ENCODE results near the gene ZBTB42. TPM values are rescaled to one million over a fixed set of nuclear protein-coding genes. Genes with fewer than 3 reads are reported as not detected.
A peak's percentile ranks its signal among the peaks of the same experiment; 100 is the strongest.

The ZBTB42 gene
- total RNA-seq, 1 donor from 2014 or later: 3.1 TPM

DNA sequence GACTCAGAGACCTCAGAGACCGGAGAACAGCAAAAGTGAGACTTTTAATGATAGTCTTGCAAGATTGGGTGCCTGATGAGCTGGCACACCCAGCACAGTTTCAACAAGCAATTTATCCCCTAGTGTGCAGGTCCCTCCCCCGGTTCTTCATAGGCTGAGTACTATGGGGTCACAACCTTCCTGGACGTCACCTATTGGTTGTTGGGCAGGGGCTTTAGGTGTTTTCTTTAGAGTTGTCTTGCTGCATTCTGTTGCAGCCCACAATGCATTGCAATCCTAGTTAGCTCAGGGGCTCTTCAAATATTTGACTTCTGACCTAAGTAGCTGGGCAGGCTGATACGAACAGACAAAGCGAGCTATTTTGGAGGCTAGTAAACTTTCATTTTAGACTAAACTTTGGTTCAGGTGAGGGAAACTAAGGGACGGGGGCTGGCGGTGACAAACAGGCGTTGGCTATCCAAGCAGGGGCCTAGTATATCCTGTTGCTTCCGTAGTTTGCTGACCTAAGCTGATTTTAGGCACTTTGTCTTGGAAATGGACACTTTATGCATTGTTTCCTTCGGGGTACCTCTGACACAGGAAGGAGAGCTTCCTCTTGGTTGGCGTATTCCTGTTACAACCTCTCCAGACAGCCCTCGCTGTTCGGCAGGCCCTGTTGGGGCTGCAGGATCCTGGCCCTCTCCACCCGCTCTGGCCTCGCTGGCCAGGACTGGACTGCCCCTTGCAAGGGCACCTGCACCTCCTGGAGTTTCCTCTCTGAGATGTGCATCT is 33.9 kb upstream of the ZBTB42 start:
- TF ChIP-seq, protein P1, sequence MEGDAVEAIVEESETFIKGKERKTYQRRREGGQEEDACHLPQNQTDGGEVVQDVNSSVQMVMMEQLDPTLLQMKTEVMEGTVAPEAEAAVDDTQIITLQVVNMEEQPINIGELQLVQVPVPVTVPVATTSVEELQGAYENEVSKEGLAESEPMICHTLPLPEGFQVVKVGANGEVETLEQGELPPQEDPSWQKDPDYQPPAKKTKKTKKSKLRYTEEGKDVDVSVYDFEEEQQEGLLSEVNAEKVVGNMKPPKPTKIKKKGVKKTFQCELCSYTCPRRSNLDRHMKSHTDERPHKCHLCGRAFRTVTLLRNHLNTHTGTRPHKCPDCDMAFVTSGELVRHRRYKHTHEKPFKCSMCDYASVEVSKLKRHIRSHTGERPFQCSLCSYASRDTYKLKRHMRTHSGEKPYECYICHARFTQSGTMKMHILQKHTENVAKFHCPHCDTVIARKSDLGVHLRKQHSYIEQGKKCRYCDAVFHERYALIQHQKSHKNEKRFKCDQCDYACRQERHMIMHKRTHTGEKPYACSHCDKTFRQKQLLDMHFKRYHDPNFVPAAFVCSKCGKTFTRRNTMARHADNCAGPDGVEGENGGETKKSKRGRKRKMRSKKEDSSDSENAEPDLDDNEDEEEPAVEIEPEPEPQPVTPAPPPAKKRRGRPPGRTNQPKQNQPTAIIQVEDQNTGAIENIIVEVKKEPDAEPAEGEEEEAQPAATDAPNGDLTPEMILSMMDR (IDR thresholded peaks at IDR 0.05): no peak
- Mint-ChIP-seq H3K4me3 (ENCODE audit: unreplicated experiment) (no peak overlapping the region), H3K9me3 (ENCODE audit: unreplicated experiment) (no peaks in the 10 kb centered on the region)

DNA sequence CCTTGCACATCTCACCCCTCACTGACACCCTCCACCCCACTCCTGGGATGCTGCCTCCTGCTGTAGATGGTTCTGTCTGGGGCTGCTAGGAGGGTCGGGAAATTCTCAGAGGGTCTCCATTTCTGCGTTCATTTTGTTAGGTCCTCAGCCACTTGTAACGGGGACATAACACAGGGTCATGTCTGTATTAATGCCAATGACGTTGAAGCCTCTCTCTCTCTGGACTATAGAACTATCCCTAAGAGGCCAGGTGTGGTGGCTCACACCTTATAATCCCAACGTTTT is 33.3 kb upstream of the ZBTB42 start:
- Mint-ChIP-seq H3K27me3 (ENCODE audit: unreplicated experiment) (no peaks in the 10 kb centered on the region), H3K9me3 (ENCODE audit: unreplicated experiment) (no peaks in the 10 kb centered on the region), H3K36me3 (ENCODE audit: unreplicated experiment) (peaks cover 27% of the 10 kb centered on the region), H3K4me3 (ENCODE audit: unreplicated experiment) (no peak overlapping the region), H3K4me1 (ENCODE audit: unreplicated experiment) (peaks cover 13% of the 10 kb centered on the region), H3K27ac (ENCODE audit: unreplicated experiment) (no peak overlapping the region)
- TF ChIP-seq, protein P1 (IDR thresholded peaks at IDR 0.05): no peak
- no peak for DNase-seq (ENCODE audit: extremely low spot score, unreplicated experiment)

More for the DNA sequence above, 33.9 kb upstream of the ZBTB42 start:
- peaks cover 15% of the 10 kb centered on the region for H3K4me1 Mint-ChIP-seq (ENCODE audit: unreplicated experiment)
- H3K27me3 Mint-ChIP-seq (ENCODE audit: unreplicated experiment): no peaks in the 10 kb centered on the region
- no peak overlapping the region for H3K27ac Mint-ChIP-seq (ENCODE audit: unreplicated experiment)
- H3K36me3 Mint-ChIP-seq (ENCODE audit: unreplicated experiment): peaks cover 26% of the 10 kb centered on the region
- no peak for DNase-seq (ENCODE audit: extremely low spot score, unreplicated experiment)

DNA sequence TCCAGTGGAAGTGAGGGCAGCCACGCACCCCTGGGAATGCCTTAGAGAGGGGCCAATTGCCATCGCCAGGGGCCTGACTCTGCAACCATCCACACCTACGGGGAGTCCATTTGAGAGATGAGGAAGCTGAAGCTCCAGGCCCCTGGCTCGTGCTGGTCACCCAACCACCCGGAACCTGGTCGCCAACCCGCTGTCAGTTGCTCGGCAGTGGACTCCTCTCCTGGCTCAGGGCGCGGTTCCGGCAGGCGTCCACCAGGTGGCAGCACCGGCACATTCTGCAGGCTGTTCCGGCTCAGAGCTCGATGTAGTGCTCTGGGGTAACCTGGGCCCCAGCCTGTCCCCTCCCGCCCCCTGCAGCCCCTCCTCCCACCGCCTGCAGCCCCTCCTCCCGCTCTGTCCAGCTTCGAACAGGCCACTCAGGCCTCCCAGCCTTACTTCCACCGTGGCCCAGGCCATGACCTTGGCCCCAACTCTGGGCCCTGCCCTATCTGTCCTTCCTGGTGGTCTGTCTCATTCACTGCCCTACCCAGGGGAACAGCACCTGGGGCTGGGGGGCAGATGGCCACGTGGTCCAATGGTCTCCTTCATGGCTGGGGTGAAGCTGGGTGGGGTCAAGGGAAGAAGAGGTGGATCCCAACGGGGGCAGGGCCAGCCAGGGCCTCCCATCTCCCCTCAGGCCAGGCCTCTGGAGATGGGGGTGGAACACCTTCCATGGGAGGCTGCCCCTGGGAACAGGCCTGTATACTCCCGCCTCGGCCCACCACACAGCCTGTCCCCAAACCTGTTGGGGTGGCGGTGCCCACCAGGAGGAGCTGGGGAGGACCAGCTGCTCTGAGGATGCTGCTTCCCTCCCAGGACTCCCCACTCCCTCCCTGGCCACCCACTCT is 32.2 kb upstream of the ZBTB42 start:
- H3K9me3 Mint-ChIP-seq (ENCODE audit: unreplicated experiment): no peaks in the 10 kb centered on the region
- H3K27me3 Mint-ChIP-seq (ENCODE audit: unreplicated experiment): no peaks in the 10 kb centered on the region
- H3K4me1 Mint-ChIP-seq (ENCODE audit: unreplicated experiment): peaks cover 13% of the 10 kb centered on the region
- TF ChIP-seq, protein P1 (IDR thresholded peaks at IDR 0.05): peak; percentile 95
- DNase-seq (ENCODE audit: extremely low spot score, unreplicated experiment): peak; percentile 97
- no peak overlapping the region for H3K4me3 Mint-ChIP-seq (ENCODE audit: unreplicated experiment)
- no peak overlapping the region for H3K27ac Mint-ChIP-seq (ENCODE audit: unreplicated experiment)
- peaks cover 32% of the 10 kb centered on the region for H3K36me3 Mint-ChIP-seq (ENCODE audit: unreplicated experiment)

DNA sequence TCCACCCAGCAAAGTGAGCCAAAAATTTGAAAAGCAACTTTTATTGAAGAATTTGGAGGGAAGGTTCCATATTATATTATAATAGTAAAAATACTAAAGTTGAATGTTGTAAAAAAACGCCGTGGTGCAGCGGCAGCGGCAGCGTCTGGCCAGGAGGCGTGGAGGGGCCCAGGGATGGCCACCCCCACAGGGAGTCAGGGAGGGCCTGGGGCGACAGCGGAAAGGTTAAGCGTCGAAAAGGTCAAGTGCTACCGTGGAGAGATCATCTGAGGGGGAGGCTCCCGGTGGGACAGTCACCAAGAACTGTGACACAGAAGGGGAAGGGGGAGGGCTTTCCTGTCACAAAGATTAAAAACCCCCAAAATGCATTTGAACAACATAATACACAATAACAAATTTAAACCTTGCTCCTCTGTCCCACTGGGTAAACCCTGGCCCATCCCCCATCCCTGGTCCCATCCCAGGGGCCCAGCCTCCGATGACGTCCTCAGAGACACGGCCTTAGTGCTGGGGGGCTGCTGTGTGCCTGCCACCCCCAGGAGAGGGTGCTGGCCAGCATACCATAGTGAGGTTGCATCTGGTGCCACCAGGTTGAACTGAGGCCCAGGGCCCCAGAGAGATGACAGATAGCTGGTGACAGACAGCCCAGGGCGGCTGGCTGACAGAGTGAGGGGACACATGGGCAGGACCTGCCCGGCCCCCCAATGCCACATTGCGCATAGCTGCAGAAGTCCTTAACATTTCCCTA is 31.4 kb upstream of the ZBTB42 start:
- TF ChIP-seq, protein P1 (IDR thresholded peaks at IDR 0.05): no peak
- H3K27me3 Mint-ChIP-seq (ENCODE audit: unreplicated experiment): no peaks in the 10 kb centered on the region
- no peak overlapping the region for H3K4me3 Mint-ChIP-seq (ENCODE audit: unreplicated experiment)
- H3K27ac Mint-ChIP-seq (ENCODE audit: unreplicated experiment): no peak overlapping the region
- peaks cover 32% of the 10 kb centered on the region for H3K36me3 Mint-ChIP-seq (ENCODE audit: unreplicated experiment)
- no peak for DNase-seq (ENCODE audit: extremely low spot score, unreplicated experiment)
- H3K4me1 Mint-ChIP-seq (ENCODE audit: unreplicated experiment): peaks cover 13% of the 10 kb centered on the region
- H3K9me3 Mint-ChIP-seq (ENCODE audit: unreplicated experiment): no peaks in the 10 kb centered on the region
